ENCODE measurements around the gene ITGA11.

ITGA11 gene

GRCh38 chr15:68470049-68470742, 38.2 kb upstream of the ITGA11 start:
- Histone ChIP-seq H3K27me3 (ENCODE audit: insufficient read depth, low read length) (peaks cover 5% of the 10 kb centered on the region; the same call in 1 of the 2 replicates), H3K27ac (ENCODE audit: low read depth, low read length) (no peak overlapping the region), H3K4me3 (ENCODE audit: low read depth, low read length) (no peak overlapping the region), H3K36me3 (ENCODE audit: insufficient read depth, low read length) (no peaks in the 10 kb centered on the region), H2AFZ (ENCODE audit: low read length, unreplicated experiment) (no peak overlapping the region), H3K4me1 (ENCODE audit: control insufficient read depth, insufficient read depth, low read length, unreplicated experiment) (peaks cover 5% of the 10 kb centered on the region), H3K79me2 (ENCODE audit: control insufficient read depth, insufficient read depth, low read length, unreplicated experiment) (no peaks in the 10 kb centered on the region)

GRCh38 chr15:68469162-68470048, 37.4 kb upstream of the ITGA11 start:
- no peaks in the 10 kb centered on the region for H3K79me2 ChIP-seq (ENCODE audit: control insufficient read depth, insufficient read depth, low read length, unreplicated experiment)
- H3K36me3 ChIP-seq (ENCODE audit: insufficient read depth, low read length), result no peaks in the 10 kb centered on the region
- peaks cover 12% of the 10 kb centered on the region for H3K4me1 ChIP-seq (ENCODE audit: control insufficient read depth, insufficient read depth, low read length, unreplicated experiment)
- H2AFZ ChIP-seq (ENCODE audit: low read length, unreplicated experiment), result no peak overlapping the region
- H3K27ac ChIP-seq (ENCODE audit: low read depth, low read length), result no peak overlapping the region
- no peak overlapping the region for H3K4me3 ChIP-seq (ENCODE audit: low read depth, low read length)
- peaks cover 5% of the 10 kb centered on the region; the same call in 1 of the 2 replicates for H3K27me3 ChIP-seq (ENCODE audit: insufficient read depth, low read length)

GRCh38 chr15:68466876-68467275, 34.9 kb upstream of the ITGA11 start:
- no peaks in the 10 kb centered on the region for H3K79me2 ChIP-seq (ENCODE audit: control insufficient read depth, insufficient read depth, low read length, unreplicated experiment)
- H3K27me3 ChIP-seq (ENCODE audit: insufficient read depth, low read length), result peaks cover 5% of the 10 kb centered on the region; the same call in 1 of the 2 replicates
- no peak overlapping the region for H2AFZ ChIP-seq (ENCODE audit: low read length, unreplicated experiment)
- no peak overlapping the region for H3K4me3 ChIP-seq (ENCODE audit: low read depth, low read length)
- no peak overlapping the region for H3K27ac ChIP-seq (ENCODE audit: low read depth, low read length)
- H3K4me1 ChIP-seq (ENCODE audit: control insufficient read depth, insufficient read depth, low read length, unreplicated experiment), result peaks cover 18% of the 10 kb centered on the region
- no peaks in the 10 kb centered on the region for H3K36me3 ChIP-seq (ENCODE audit: insufficient read depth, low read length)

- Histone ChIP-seq H3K36me3 (ENCODE audit: insufficient read depth, low read length) (no peaks in the 10 kb centered on the region), H3K79me2 (ENCODE audit: control insufficient read depth, insufficient read depth, low read length, unreplicated experiment) (no peaks in the 10 kb centered on the region), H3K4me3 (ENCODE audit: low read depth, low read length) (no peak overlapping the region), H2AFZ (ENCODE audit: low read length, unreplicated experiment) (no peak overlapping the region), H3K27me3 (ENCODE audit: insufficient read depth, low read length) (peaks cover 5% of the 10 kb centered on the region; the same call in 1 of the 2 replicates), H3K27ac (ENCODE audit: low read depth, low read length) (no peak overlapping the region), H3K4me1 (ENCODE audit: control insufficient read depth, insufficient read depth, low read length, unreplicated experiment) (peaks cover 18% of the 10 kb centered on the region)
These were observed 34.0 kb upstream of the ITGA11 start for GRCh38 chr15:68465861-68466560.

- no peak overlapping the region for H3K4me3 ChIP-seq (ENCODE audit: low read depth, low read length)
- H3K79me2 ChIP-seq (ENCODE audit: control insufficient read depth, insufficient read depth, low read length, unreplicated experiment), result no peaks in the 10 kb centered on the region
- peak overlapping the region; percentile 51 for H2AFZ ChIP-seq (ENCODE audit: low read length, unreplicated experiment)
- no peaks in the 10 kb centered on the region for H3K36me3 ChIP-seq (ENCODE audit: insufficient read depth, low read length)
- peaks cover 18% of the 10 kb centered on the region for H3K4me1 ChIP-seq (ENCODE audit: control insufficient read depth, insufficient read depth, low read length, unreplicated experiment)
- peaks cover 9% of the 10 kb centered on the region; the same call in 1 of the 2 replicates for H3K27me3 ChIP-seq (ENCODE audit: insufficient read depth, low read length)
- peak overlapping the region; percentile 46 for H3K27ac ChIP-seq (ENCODE audit: low read depth, low read length)
These were observed 32.6 kb upstream of the ITGA11 start for GRCh38 chr15:68464448-68465090.

GRCh38 chr15:68463996-68464395, 32.0 kb upstream of the ITGA11 start:
- H3K27ac ChIP-seq (ENCODE audit: low read depth, low read length), result peak overlapping the region; percentile 46
- no peaks in the 10 kb centered on the region for H3K36me3 ChIP-seq (ENCODE audit: insufficient read depth, low read length)
- H3K4me3 ChIP-seq (ENCODE audit: low read depth, low read length), result no peak overlapping the region
- peaks cover 9% of the 10 kb centered on the region for H3K27me3 ChIP-seq (ENCODE audit: insufficient read depth, low read length)
- peaks cover 18% of the 10 kb centered on the region for H3K4me1 ChIP-seq (ENCODE audit: control insufficient read depth, insufficient read depth, low read length, unreplicated experiment)
- H2AFZ ChIP-seq (ENCODE audit: low read length, unreplicated experiment), result no peak overlapping the region
- H3K79me2 ChIP-seq (ENCODE audit: control insufficient read depth, insufficient read depth, low read length, unreplicated experiment), result no peaks in the 10 kb centered on the region

- H2AFZ ChIP-seq (ENCODE audit: low read length, unreplicated experiment), result no peak overlapping the region
- H3K27ac ChIP-seq (ENCODE audit: low read depth, low read length), result no peak overlapping the region
- no peaks in the 10 kb centered on the region for H3K36me3 ChIP-seq (ENCODE audit: insufficient read depth, low read length)
- peaks cover 18% of the 10 kb centered on the region for H3K4me1 ChIP-seq (ENCODE audit: control insufficient read depth, insufficient read depth, low read length, unreplicated experiment)
- H3K4me3 ChIP-seq (ENCODE audit: low read depth, low read length), result no peak overlapping the region
- no peaks in the 10 kb centered on the region for H3K79me2 ChIP-seq (ENCODE audit: control insufficient read depth, insufficient read depth, low read length, unreplicated experiment)
- H3K27me3 ChIP-seq (ENCODE audit: insufficient read depth, low read length), result peaks cover 9% of the 10 kb centered on the region
These were observed 31.5 kb upstream of the ITGA11 start for GRCh38 chr15:68463444-68463843.

- Histone ChIP-seq H3K4me1 (ENCODE audit: control insufficient read depth, insufficient read depth, low read length, unreplicated experiment) (peaks cover 13% of the 10 kb centered on the region), H3K36me3 (ENCODE audit: insufficient read depth, low read length) (no peaks in the 10 kb centered on the region), H3K4me3 (ENCODE audit: low read depth, low read length) (no peak overlapping the region), H3K27ac (ENCODE audit: low read depth, low read length) (no peak overlapping the region), H3K27me3 (ENCODE audit: insufficient read depth, low read length) (peaks cover 11% of the 10 kb centered on the region), H3K79me2 (ENCODE audit: control insufficient read depth, insufficient read depth, low read length, unreplicated experiment) (no peaks in the 10 kb centered on the region), H2AFZ (ENCODE audit: low read length, unreplicated experiment) (no peak overlapping the region)
These were observed 28.2 kb upstream of the ITGA11 start for GRCh38 chr15:68460166-68460565.

- no peaks in the 10 kb centered on the region for H3K79me2 ChIP-seq (ENCODE audit: control insufficient read depth, insufficient read depth, low read length, unreplicated experiment)
- no peak overlapping the region for H2AFZ ChIP-seq (ENCODE audit: low read length, unreplicated experiment)
- no peaks in the 10 kb centered on the region for H3K4me1 ChIP-seq (ENCODE audit: control insufficient read depth, insufficient read depth, low read length, unreplicated experiment)
- H3K36me3 ChIP-seq (ENCODE audit: insufficient read depth, low read length), result no peaks in the 10 kb centered on the region
- H3K27me3 ChIP-seq (ENCODE audit: insufficient read depth, low read length), result peaks cover 46% of the 10 kb centered on the region
- H3K4me3 ChIP-seq (ENCODE audit: low read depth, low read length), result no peak overlapping the region
- no peak overlapping the region for H3K27ac ChIP-seq (ENCODE audit: low read depth, low read length)
These were observed 18.2 kb upstream of the ITGA11 start for GRCh38 chr15:68450192-68450591.

GRCh38 chr15:68449389-68449788, 17.4 kb upstream of the ITGA11 start:
- Histone ChIP-seq H3K4me3 (ENCODE audit: low read depth, low read length) (no peak overlapping the region), H3K27ac (ENCODE audit: low read depth, low read length) (no peak overlapping the region), H3K4me1 (ENCODE audit: control insufficient read depth, insufficient read depth, low read length, unreplicated experiment) (no peaks in the 10 kb centered on the region), H2AFZ (ENCODE audit: low read length, unreplicated experiment) (no peak overlapping the region), H3K27me3 (ENCODE audit: insufficient read depth, low read length) (peaks cover 50% of the 10 kb centered on the region), H3K79me2 (ENCODE audit: control insufficient read depth, insufficient read depth, low read length, unreplicated experiment) (no peaks in the 10 kb centered on the region), H3K36me3 (ENCODE audit: insufficient read depth, low read length) (no peaks in the 10 kb centered on the region)

Data from ACC112 (cell line).